GM21576 (cell line): Measurements from ENCODE around the gene HSPA12B.

Experiments
- ATAC-seq: cut with Tn5 transposase; IDR thresholded peaks from one replicate; pipeline ENCODE4 v1.9.1; 2021; ENCODE audit warnings: mild to moderate bottlenecking, moderate library complexity; ENCODE audit not compliant: unreplicated experiment

Gene HSPA12B

DNA sequence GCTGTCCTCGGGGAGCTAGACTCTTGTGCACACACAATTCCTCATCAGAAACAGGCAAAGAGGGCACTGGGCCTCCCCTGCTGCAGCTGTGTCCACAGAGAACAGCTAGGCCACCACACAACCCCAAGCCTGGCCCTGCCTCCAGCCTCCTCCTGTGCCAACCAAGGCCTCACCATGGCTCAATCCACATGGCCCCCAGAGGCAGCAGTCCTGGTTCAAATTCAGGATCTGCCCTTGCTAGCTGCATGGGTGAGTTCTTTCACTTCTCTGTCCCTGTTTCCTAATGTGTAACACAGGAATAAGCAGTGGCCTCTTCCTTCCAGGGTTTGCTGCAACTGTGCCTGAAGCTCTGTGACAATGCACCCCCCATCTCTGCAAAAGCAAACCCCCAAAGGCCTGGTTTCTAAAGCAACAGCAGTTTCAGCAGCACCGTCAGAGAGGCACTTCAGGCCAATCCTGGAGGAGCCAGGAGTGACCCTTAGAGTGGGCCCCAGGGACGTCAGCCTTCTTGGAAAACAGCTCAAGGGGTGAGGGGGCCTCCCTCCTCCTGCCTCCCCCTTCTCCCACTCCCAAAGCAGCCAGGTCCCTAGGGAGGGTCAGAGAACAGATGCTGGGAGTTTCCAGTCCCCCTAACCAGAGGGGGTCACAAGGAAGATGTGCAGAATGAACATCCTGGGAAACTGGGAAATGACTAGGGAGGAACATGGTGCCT is 32.8 kb downstream of the HSPA12B start:
- ATAC-seq: no peak

DNA sequence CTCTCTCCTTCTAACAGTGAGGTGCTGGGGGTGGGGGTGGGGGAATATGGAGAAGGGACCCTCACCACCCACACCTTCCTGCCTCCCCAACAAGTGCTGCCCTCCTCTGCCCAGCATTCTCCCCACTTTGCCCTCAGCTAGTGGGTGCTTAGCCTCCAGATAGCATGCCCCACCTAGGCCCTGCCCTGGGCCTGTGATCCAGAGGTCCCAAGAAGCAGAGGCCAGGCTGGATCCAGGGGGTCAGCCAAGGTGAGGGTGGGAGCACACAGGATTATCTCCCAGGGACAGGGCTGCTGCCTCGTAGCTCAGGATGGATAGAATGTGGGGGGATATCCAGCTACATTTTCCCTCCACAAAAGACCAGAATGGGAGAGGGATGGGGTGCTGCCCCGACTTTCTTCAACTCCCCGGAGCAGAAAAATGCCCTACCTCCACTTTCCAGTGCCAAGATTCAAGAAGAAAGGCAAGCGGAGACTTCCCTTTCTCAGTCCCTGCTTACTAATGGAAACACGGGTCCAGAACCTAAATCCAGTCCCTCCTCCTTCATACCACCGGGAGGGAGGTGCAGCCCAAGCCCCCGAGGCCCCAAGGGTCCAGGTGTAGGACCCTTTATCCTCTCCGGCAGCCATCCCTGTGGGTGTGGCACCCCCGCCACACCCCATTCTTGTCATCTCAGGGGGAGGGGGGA is 34.1 kb downstream of the HSPA12B start:
- no peak for ATAC-seq

DNA sequence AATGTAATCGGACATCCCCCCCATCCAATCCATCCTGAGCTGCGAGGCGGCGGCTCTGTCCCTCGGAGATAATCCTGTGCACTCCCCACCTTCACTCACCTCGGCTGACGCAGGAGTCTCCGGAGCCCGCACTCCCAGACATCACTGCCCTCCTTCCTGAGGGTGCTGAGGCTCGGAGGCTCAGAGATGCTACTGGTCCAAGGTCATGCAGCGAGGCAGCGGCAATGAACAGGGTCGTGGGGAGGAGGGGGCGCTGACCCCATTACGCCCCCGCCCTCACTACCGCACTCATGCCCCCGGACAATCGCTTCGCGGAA is 34.6 kb downstream of the HSPA12B start:
- no peak for ATAC-seq

DNA sequence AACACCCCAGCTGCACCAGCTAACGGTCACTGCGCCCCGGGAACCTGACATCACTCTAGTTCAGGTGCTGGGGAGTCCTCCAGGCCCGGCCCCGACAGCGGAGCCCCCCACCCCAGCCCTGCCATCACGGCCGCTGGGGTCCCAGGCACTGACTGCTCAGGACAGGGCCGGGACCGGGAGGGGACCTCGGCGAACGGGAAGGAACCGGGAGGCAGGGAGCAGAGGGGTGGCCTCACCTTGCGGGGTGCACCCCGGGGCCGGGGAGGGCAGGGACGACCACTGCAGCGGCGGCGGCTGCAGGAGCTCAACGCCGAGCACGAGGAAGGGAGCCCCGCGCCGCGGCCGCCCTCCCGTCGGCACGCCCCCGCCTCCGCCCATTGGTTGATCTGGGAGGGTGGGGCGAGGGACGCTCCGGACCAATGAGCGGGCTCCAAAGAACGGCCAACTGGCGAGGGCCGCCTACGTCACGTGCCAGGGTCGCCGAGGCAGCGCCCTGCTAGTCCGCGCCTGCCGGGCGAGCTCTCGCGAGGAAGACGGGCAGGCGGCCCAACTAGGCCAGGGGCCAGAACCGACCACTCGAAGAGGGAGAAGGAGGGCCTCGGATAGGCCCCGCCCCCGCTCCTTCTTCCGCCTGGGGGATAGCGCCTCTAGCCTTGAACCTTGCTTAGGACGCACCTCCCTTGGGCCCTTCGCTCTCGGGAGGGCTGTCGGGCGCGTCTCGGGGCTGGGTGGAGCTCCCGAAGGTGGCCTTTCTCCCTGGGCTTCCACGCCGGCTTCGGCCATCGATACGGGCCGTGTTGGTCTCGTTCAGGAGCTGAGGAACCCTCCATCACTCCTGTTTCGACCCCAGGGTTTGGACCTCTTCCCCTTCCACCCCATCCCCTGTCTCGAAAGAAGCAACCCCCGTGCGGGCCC is 35.2 kb downstream of the HSPA12B start, which contains the start of gene ADISSP:
Gene ADISSP (minus strand): TSS at position 327 of the 915 bp plus-strand sequence. CDS start 7,653 bp downstream, outside the sequence.
- peak; percentile 89 for ATAC-seq

DNA sequence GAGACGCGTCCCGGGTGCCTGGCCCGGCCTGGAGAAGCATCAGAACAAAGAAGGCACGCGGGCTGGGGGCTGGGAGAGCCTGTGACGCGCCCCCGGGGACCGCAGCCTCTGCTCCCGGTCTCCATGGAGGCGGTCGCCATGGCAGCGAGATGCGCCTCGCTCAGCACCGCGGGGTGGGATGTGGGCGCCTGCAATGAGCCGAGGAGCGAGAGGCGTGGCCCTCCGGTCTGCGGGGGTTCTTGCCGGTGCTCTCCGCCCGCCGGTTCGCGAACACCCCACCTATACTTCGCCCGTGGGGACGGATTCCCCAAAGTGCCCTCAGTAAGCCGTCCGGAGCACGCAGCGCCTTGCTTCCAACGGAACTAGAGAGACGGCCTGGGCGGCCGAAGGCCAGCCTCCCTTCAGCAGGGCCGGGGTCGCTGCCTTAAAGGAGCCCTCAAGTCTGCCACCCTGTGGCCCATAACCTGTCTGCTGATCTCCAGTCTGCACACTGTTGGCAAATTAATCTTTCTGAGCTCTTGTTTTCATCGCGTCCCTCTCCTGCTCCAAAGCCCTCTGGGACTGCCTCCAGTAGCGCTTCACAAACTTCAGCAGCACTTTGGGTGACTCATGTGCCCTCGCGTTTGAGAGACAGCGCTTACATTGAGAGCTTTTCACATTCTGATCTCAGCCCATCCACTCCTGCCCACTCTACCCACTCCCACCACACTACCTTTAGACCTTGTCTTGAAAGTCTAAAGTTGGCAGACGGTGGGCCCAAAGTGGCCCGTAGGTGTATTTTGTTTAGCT is 36.1 kb downstream of the HSPA12B start:
- peak; percentile 48 for ATAC-seq

GRCh38 chr20:3771552-3772058 is 39.1 kb downstream of the HSPA12B start:
- ATAC-seq: no peak

GRCh38 chr20:3775457-3776108 is 43.1 kb downstream of the HSPA12B start:
- no peak for ATAC-seq

- ATAC-seq: no peak
These were observed 44.9 kb downstream of the HSPA12B start for GRCh38 chr20:3777381-3777715.

DNA sequence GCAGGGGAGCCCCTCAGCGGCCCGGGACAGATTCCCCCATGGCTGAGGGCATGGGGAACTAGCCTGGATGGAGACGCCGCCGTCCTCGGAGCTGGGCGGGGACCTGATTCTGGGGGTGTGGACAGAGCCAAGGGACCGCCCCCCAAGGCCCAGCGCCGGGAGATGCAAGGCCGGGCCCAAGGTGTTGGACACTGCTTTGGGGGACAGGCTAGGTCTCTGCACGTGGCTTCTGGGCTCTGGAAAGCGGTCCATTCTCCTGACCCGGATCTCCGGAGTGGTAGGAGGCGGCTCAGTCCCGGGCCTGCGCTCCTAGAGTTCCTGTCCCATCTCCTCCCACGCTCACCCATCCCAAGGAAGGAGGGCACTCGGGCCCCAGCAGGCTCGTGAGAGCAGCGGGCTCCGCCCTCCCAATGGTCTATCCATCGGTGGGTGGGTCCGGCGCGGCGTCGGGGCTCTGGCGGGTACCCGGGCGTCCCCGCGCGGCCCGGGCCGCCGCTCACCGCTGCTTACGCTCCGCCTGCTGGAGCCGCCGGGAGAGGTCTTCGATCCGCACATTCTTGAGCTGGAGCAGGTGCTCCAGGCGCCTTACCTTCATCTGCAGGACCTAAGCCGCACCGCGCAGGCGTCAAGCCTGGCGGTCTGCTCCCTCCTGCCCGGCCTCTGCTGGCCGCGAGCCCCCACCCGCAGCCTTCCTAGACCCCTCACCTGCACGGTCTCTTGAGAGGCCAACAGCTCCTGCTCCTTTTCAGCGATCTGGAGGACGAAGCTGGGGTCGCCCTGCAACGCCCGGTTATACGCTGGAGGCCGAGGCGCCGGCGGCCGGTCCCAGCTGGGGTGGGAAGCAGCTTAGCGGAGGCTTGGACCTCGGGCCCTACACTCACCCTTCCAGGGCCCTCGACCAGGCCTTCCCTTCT is 45.5 kb downstream of the HSPA12B start:
- ATAC-seq: no peak

GRCh38 chr20:3778976-3779375 is 46.5 kb downstream of the HSPA12B start:
- ATAC-seq: no peak

- peak; percentile 56 for ATAC-seq
These were observed 48.8 kb downstream of the HSPA12B start, which contains the start of gene SPEF1 for GRCh38 chr20:3781153-3781910. SPEF1 (minus strand) TSS chr20:3781448; CDS start chr20:3781287, 161 bp downstream.

DNA sequence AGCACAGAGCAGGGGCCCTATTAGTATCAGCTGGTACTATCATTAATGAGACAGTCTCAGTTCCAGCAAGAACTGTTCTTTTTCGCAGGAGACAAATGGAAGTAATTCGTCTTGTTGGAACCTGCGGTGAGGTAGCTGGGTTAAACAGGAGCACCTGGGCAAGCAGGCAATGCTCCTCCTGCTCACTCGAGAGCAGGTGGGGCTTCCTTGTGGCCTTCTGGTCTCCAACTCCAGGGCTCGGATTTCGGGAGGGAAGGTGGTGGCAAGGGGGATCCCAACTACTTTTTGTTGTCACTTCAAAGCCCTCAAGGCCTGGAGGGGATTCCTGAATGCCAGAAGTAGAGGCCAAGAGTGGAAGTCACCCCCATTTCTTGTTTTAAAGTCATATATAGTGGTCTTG is 50.1 kb downstream of the HSPA12B start:
- no peak for ATAC-seq

GRCh38 chr20:3783068-3783489 is 50.6 kb downstream of the HSPA12B start:
- no peak for ATAC-seq

DNA sequence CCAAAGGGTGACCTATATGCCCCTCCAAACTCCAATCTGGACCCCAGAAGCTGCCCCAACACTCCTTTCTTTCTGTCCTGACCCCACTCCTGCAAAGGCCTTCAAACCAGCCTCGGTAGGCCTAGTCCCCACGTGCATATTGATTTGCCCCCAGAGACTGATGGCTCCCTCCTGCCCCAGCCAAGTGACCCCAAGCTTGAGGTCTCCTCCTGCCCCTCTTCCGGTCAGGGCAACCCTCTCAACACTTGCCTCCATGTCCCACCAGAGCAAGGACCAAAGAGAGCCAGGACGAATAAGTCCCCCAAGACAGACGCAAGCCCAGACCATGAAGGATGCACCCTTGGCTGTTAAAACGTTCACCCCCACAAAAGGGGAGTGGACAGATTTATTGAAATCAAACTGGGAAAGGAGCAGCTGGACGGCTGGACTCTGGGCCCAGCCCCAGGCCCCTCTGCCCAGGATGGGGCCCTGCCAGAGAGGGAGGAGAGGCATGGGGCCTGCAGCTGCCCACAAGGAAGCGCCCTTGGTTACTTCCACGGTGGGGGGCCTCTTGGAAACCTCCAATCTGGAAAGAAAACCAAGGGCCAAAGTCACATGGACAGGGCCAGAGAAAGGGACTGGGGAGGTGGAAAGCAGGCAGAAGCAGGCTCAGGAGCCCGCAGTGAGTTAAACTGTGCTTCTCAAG is 51.2 kb downstream of the HSPA12B start:
- ATAC-seq: no peak

DNA sequence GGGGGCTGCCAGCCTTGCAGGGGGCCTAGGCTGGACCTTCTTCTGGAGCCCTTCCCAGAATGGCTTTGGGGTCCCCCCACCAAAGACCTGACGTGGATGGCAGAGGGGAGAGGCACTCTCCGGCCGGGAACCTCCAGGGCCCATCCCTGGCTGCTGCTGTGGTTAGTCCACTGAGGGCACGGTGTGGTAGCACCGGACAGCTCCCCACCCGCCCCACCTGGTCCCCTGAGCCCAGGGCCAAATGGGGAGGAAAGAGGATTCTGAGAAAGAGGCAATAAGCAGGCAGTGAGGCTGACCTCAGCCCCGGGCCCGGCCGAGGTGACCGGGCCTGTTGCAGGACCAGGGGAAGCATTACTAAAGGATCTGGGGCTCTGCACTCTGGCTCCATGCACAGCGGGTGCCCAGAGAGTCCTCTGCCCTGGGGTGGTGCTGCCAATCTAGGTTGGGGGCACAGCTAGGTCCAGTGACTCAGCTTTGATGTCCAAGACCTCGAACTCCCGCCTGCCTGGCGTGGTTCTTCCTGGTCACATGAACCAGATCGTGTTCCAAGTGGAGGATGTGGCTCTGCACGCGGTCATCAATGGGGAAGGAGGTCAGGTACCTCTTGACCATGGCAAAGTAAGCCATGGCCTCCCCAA is 51.9 kb downstream of the HSPA12B start:
- no peak for ATAC-seq

DNA sequence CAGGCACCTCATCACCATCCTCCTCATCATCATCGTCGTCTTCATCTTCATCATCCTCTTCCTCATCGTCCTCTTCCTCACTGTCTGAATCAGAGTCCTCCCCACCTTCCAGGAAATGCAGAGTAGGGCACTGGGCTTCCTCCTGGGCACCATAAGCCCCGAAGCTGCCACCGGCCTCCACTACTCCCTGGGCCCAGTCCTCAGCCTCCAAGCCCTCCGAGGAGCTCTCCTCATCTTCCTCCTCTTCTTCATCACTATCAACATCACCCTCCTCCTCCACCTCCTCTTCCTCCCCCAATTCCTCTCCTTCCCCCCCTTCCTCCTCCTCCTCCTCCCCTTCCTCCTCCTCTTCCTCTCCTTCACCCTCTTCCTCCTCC is 52.4 kb downstream of the HSPA12B start:
- ATAC-seq: no peak
